HG03558 (cell line): ENCODE measurements around the gene PMEPA1.

Source experiments
- ATAC-seq: cut with Tn5 transposase; IDR thresholded peaks from one replicate; pipeline ENCODE4 v1.9.1; 2021; ENCODE audit warnings: moderate number of reproducible peaks; ENCODE audit not compliant: unreplicated experiment; ENCODE audit errors: extremely low read depth

The PMEPA1 gene

GRCh38 chr20:57696401-57696961 lies 13.3 kb downstream of the PMEPA1 start:
- no peak for ATAC-seq

GRCh38 chr20:57695940-57696339 lies 13.9 kb downstream of the PMEPA1 start:
- no peak for ATAC-seq

- ATAC-seq = no peak
Measured at GRCh38 chr20:57695012-57695411, 14.8 kb downstream of the PMEPA1 start.

- no peak for ATAC-seq
Measured at GRCh38 chr20:57694481-57694880, 15.3 kb downstream of the PMEPA1 start.

- no peak for ATAC-seq
Measured at GRCh38 chr20:57693670-57694329, 16.0 kb downstream of the PMEPA1 start.

GRCh38 chr20:57693002-57693582 lies 16.7 kb downstream of the PMEPA1 start:
- ATAC-seq = no peak

GRCh38 chr20:57692393-57692792 lies 17.4 kb downstream of the PMEPA1 start:
- no peak for ATAC-seq

- ATAC-seq = no peak
Measured at GRCh38 chr20:57691699-57692098, 18.1 kb downstream of the PMEPA1 start.

GRCh38 chr20:57690525-57690924 lies 19.3 kb downstream of the PMEPA1 start:
- ATAC-seq = no peak

GRCh38 chr20:57689745-57690481 lies 19.9 kb downstream of the PMEPA1 start:
- ATAC-seq = no peak

GRCh38 chr20:57688864-57689263 lies 21.0 kb downstream of the PMEPA1 start:
- ATAC-seq = no peak

- no peak for ATAC-seq
Measured at GRCh38 chr20:57688295-57688694, 21.5 kb downstream of the PMEPA1 start.

- no peak for ATAC-seq
Measured at GRCh38 chr20:57686931-57687652, 22.7 kb downstream of the PMEPA1 start.

- no peak for ATAC-seq
Measured at GRCh38 chr20:57685146-57685758, 24.6 kb downstream of the PMEPA1 start.

- ATAC-seq = no peak
Measured at GRCh38 chr20:57684808-57685140, 25.0 kb downstream of the PMEPA1 start.

- no peak for ATAC-seq
Measured at GRCh38 chr20:57683881-57684807, 25.7 kb downstream of the PMEPA1 start.

GRCh38 chr20:57683287-57683686 lies 26.5 kb downstream of the PMEPA1 start:
- no peak for ATAC-seq

- ATAC-seq = no peak
Measured at GRCh38 chr20:57682184-57683101, 27.4 kb downstream of the PMEPA1 start.
